Neural progenitor cell (in vitro differentiated cells): Measurements from ENCODE around the gene SCN2B.

Experiments
- CTCF ChIP-seq: fragments of 200-600 bp; sonication (generic); IDR thresholded peaks from 2 replicates; pipeline ENCODE4 v1.5.1; 2017; ENCODE audit warnings: antibody characterized with exemption, mild to moderate bottlenecking
- EZH2 ChIP-seq: fragments of 200-600 bp; sonication (generic); IDR thresholded peaks from 2 replicates; pipeline ENCODE4 v1.6.1; 2017; ENCODE audit warnings: antibody characterized with exemption, mild to moderate bottlenecking, moderate library complexity
- EZH2phosphoT487 ChIP-seq: fragments of 200-600 bp; sonication (generic); IDR thresholded peaks from 2 replicates; pipeline ENCODE4 v1.6.1; 2017; ENCODE audit warnings: antibody characterized with exemption

DNA sequence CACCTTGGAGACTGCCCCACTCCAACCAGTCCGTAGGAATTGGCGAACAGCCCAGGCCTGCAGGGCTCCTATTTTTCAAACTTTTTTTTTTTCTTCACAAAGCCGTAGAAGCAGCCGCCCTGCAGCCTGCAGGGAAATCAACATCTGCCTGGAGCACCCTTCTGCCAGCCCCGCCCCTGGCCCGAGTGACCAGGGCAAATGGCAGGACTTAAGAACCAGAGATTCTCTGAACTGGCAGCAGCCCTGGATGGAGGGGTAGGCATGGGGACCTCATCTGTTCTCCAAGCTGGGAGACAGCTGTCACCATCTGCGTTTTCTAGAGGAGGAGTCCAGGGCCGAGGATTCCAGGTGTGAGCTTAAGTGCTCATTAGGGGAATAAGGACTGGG is 5.6 kb downstream of the SCN2B start:
- TF ChIP-seq EZH2phosphoT487 (no peak), CTCF (no peak), EZH2 (peak; percentile 10)
